ENCODE results near the gene MYH14. TPM values are rescaled to one million over a fixed set of nuclear protein-coding genes. Genes with fewer than 3 reads are reported as not detected.

MYH14 gene
- total RNA-seq, result 10 to 100 TPM in 3 of 4 donors, 1 to 10 TPM in 1; 8.0 to 12.8 (median 10.3) TPM

DNA sequence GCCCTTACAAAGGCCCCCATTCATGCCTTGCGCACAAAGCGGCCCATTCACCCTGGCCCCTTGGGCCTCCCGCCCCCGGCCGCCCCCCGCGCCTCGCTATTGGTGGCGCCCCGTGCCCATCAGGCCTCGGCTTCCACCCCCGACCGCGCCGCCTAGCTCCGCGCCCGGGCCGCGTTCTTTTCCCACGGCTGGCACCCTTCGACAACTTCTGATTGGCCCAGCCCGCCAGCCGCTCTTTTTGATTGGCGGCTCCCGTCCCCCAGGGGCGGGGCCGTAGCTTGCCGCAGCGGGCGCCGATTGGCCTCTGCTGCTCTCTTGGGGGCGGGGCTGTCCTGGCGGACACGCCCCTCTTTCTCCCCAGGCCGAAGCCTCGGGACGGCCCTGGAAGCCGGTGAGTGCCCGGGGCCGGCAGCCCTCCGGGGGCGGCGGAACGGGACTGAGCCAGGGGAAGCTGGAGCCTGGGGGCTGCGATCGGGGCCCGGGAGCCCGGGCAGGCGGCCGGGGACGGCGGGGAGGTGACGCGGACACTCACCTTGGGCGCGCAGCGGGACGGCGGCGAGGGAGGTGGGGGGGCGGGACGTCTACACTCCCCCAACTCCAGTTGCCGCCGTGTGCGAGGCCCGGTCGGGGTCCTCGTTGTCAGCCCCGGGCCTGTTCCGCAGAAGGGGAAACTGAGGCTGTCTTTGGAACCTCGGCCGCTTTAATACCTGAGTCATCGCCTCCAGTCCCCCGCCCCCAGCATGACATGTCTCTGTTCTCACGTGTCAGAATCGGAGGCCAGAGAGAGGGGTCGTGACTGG, at the start of gene MYH14:
Gene MYH14, plus strand, starts transcription at position 342 of the 800 bp plus-strand sequence. CDS start 6,744 bp downstream, outside the sequence.
- TF ChIP-seq, protein P1, sequence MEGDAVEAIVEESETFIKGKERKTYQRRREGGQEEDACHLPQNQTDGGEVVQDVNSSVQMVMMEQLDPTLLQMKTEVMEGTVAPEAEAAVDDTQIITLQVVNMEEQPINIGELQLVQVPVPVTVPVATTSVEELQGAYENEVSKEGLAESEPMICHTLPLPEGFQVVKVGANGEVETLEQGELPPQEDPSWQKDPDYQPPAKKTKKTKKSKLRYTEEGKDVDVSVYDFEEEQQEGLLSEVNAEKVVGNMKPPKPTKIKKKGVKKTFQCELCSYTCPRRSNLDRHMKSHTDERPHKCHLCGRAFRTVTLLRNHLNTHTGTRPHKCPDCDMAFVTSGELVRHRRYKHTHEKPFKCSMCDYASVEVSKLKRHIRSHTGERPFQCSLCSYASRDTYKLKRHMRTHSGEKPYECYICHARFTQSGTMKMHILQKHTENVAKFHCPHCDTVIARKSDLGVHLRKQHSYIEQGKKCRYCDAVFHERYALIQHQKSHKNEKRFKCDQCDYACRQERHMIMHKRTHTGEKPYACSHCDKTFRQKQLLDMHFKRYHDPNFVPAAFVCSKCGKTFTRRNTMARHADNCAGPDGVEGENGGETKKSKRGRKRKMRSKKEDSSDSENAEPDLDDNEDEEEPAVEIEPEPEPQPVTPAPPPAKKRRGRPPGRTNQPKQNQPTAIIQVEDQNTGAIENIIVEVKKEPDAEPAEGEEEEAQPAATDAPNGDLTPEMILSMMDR (IDR thresholded peaks at IDR 0.05), result no peak

DNA sequence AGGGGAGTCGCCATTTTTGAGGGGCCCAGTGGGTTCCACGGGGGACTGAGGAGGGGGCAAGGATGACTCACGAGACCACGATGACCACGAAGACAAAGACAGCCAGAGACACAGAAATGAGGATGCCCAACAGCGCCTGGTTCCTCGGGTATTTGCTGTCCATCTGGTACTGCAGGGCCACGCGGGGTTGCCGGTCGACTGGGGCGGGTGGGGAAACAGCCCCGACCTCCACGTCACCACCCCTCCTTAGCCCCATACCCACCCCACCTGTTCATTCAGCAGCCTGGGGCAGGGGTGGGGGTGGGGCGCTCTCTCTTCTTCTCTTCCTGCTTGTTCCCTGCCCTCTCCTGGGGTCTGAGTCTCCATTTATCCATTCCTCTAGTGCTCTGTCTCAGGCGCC, 48.9 kb upstream of the MYH14 start:
- TF ChIP-seq, protein P1 (IDR thresholded peaks at IDR 0.05), result no peak
- ATAC-seq (ENCODE audit: low FRiP score), result no peak
- no peak for DNase-seq (ENCODE audit: low spot score)

More for the DNA sequence above, at the start of gene MYH14:
- DNase-seq (ENCODE audit: low spot score) (peak; percentile 42), ATAC-seq (ENCODE audit: low FRiP score) (peak; percentile 95)

DNA sequence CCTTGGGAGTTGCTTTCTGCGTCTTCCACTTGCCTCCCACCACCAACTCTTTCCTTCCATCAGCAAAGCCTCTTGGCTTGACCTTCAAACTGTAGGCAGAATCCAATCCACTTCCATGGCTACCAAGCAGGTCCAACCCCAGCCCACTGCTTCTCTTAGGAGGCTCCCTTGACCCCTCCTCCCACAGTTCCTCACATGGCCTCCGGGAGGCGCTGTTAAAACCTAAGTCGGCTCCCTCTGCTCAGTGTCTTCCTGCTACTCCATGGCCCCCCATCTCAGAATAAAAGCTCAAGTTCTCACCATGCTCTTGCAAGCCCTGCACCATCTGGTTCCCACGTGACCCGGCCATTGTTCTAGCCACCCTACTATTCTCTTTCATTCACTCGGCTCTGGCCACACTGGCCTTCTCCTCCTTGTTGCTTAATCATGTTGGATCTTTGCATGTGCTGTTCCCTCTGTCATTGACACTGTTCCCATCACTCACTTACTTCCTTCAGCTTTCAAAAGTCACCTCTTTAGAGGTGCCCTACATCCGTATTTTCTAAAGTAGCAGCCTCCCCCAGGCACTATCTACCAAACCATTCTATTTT, 47.8 kb upstream of the MYH14 start:
- no peak for ATAC-seq (ENCODE audit: low FRiP score)
- TF ChIP-seq, protein P1 (IDR thresholded peaks at IDR 0.05), result no peak

DNA sequence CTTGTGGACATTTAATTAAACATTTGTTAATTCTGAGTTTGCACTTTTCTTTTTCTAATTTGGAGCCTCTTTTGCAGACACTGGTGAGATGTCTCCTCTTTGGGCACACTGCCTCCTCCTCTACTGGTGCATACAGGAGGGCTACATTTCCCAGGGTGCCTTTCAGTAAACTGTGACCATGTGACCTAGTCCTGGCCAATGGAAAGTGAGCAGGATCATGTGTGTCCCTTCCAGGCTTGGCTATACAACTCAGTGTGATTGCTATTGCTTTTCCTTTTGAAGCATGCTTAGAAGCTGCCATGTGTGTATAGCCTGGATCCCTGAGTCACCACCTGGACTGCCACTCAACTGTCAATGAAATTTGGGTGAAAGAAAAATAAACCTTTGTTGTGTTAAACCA, 44.8 kb upstream of the MYH14 start:
- ATAC-seq (ENCODE audit: low FRiP score) (no peak), DNase-seq (ENCODE audit: low spot score) (no peak)
- TF ChIP-seq, protein P1 (IDR thresholded peaks at IDR 0.05), result no peak

More for the DNA sequence above, 47.8 kb upstream of the MYH14 start:
- no peak for DNase-seq (ENCODE audit: low spot score)

DNA sequence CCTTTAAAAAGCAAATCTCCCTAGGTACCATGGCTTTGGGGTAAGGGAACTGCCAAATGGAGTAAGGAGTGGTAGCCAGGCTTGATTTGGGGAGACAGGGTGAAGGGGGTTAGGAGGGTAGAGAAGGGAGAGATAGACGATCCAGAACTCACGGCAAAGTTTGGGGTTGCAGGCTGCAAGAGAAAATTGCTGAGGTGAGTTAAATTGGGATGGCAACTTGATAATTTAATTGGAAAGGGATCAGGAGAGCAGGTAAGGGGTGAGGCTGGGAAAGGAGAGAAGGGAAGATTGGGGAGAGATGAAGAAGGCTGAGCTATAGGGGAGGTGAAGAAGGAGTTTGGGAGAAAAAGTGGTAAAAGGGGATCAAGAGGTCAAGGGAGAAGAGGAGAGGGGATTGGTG, 44.3 kb upstream of the MYH14 start:
- no peak for ATAC-seq (ENCODE audit: low FRiP score)
- TF ChIP-seq, protein P1 (IDR thresholded peaks at IDR 0.05), result no peak
- no peak for DNase-seq (ENCODE audit: low spot score)

DNA sequence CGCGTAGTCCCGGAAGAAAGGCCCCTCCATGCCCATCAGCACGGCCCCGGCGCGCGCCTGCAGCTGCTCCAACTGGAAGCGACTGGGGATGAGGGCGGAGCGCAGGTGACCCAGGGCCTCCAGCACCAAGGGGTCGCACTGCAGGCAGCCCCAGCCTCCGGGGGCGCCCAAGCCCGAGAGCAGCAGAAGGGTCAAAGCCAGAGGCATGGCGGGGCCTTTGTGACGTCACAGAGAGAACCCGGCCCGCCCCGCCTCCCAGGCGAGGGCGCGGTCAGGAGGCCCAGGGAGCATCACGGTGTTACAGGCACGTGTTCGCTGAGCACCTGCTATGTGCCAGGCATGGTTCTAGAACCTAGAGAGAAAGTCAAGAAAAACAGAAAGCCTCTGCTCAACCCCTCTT, 40.4 kb upstream of the MYH14 start, which contains the start of gene IZUMO2:
Gene IZUMO2, minus strand, starts transcription at position 294 of the 400 bp plus-strand sequence. Its CDS starts 87 bp downstream, at position 207.
- no peak for ATAC-seq (ENCODE audit: low FRiP score)

More for the DNA sequence above, 40.4 kb upstream of the MYH14 start, which contains the start of gene IZUMO2:
- no peak for DNase-seq (ENCODE audit: low spot score)
- TF ChIP-seq, protein P1 (IDR thresholded peaks at IDR 0.05), result no peak

All from omental fat pad (tissue), 4 donors.